ENCODE measurements around the gene UQCRFS1. TPM values are rescaled to one million over a fixed set of nuclear protein-coding genes. Genes with fewer than 3 reads are reported as not detected.
"Not testable (repeated sequence)": the region's sequence is repeated elsewhere in the genome, so short reads cannot be mapped to it uniquely, and the experiment has no call there.

UQCRFS1 gene
- total RNA-seq, 1 donor from 2014 or later = 25.6 TPM

DNA sequence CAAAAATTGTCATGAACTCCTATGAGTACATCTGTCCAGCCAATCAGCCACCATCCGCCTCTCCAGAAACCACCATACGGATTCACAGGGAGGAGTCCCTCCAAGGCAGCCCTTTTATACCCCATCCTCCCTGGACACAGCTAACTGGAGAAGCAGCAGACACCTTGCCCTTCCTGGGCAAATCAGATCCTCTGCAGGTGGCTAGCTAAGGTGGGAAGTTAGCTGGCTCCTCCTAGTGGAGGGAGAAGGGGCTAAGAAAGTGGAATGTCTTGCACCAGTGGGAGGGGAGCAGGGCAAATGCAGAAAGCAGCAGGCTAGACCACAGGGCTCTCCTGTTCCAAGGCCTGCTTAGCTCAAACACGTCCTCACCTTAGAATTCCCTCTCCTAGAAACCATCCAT, 46.2 kb upstream of the UQCRFS1 start:
- H3K27ac Mint-ChIP-seq (ENCODE audit: unreplicated experiment) = no peak overlapping the region
- H3K4me1 Mint-ChIP-seq (ENCODE audit: unreplicated experiment) = no peaks in the 10 kb centered on the region
- no peak for DNase-seq (ENCODE audit: extremely low spot score, unreplicated experiment)
- H3K9me3 Mint-ChIP-seq (ENCODE audit: unreplicated experiment) = no peaks in the 10 kb centered on the region
- H3K36me3 Mint-ChIP-seq (ENCODE audit: unreplicated experiment) = no peaks in the 10 kb centered on the region
- TF ChIP-seq CTCF (IDR thresholded peaks at IDR 0.05) = peak; percentile 19
- H3K4me3 Mint-ChIP-seq (ENCODE audit: unreplicated experiment) = no peak overlapping the region
- no peaks in the 10 kb centered on the region for H3K27me3 Mint-ChIP-seq (ENCODE audit: unreplicated experiment)

DNA sequence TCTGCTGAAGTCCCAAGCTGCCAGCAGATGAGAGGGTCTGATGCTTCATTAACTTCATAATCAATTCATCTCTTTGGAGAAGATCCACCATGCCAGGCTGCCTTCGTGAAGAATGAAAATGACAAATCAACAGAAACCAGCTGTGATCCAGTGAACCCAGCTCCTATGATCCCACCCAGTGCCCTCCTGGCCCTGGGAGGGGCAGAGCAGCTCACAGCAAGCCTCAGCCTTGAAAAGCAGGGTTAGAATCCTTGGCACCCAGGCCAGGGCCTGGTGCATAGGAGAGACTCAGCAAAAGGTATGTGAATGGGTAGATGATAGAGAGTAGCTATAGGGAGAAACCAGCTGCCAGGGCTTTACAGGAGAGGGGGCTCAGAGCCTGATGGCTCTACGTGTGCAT, 43.6 kb upstream of the UQCRFS1 start:
- Mint-ChIP-seq H3K4me1 (ENCODE audit: unreplicated experiment) (no peaks in the 10 kb centered on the region), H3K27ac (ENCODE audit: unreplicated experiment) (no peak overlapping the region)
- TF ChIP-seq CTCF (IDR thresholded peaks at IDR 0.05) = no peak

DNA sequence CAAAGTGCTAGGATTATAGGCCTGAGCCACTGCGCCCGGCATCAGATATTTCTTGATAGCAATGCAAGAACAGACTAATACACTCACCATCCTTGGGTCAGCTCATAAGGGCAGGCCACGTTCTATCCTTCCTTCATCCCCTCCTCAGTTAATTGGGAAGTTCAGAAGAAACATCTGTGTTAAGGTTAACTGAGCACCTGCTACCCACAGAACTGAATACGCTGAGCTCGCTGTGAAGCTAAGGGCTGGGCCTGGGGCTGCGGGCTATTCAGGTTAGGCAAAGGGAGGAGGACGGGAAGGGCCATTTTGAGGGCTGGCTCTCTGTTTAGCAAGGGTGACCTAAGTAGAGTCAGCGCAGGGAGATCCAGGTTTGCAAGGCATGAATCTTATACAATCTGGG, 43.0 kb upstream of the UQCRFS1 start:
- Mint-ChIP-seq H3K27me3 (ENCODE audit: unreplicated experiment) (peaks cover 4% of the 10 kb centered on the region), H3K9me3 (ENCODE audit: unreplicated experiment) (no peaks in the 10 kb centered on the region), H3K27ac (ENCODE audit: unreplicated experiment) (no peak overlapping the region), H3K4me3 (ENCODE audit: unreplicated experiment) (no peak overlapping the region), H3K36me3 (ENCODE audit: unreplicated experiment) (no peaks in the 10 kb centered on the region), H3K4me1 (ENCODE audit: unreplicated experiment) (no peaks in the 10 kb centered on the region)
- TF ChIP-seq CTCF (IDR thresholded peaks at IDR 0.05) = no peak
- DNase-seq (ENCODE audit: extremely low spot score, unreplicated experiment) = peak; percentile 67

More for the DNA sequence above, 43.6 kb upstream of the UQCRFS1 start:
- peak; percentile 66 for DNase-seq (ENCODE audit: extremely low spot score, unreplicated experiment)
- Mint-ChIP-seq H3K4me3 (ENCODE audit: unreplicated experiment) (no peak overlapping the region), H3K9me3 (ENCODE audit: unreplicated experiment) (no peaks in the 10 kb centered on the region), H3K27me3 (ENCODE audit: unreplicated experiment) (peaks cover 4% of the 10 kb centered on the region), H3K36me3 (ENCODE audit: unreplicated experiment) (no peaks in the 10 kb centered on the region)

DNA sequence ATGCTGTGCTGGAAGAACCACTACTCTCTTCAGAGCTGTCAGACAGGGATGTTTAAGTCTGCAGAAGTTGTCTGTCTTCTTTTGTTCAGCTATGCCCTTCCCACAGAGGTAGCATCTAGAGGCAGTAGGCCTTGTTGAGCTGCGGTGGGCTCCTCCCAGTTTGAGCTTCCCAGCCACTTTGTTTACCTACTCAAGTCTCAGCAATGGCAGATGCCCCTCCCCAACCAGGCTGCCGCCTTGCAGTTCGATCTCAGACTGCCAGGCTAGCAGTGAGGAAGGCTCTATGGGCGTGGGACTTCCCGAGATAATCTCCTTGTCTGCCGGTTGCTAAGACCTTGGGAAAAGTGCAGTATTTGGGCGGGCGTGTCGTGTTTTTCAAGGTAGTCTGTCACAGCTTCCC, 42.1 kb upstream of the UQCRFS1 start:
- TF ChIP-seq CTCF (IDR thresholded peaks at IDR 0.05) = no peak
- Mint-ChIP-seq H3K4me3 (ENCODE audit: unreplicated experiment) (no peak overlapping the region), H3K27ac (ENCODE audit: unreplicated experiment) (no peak overlapping the region), H3K4me1 (ENCODE audit: unreplicated experiment) (no peaks in the 10 kb centered on the region), H3K36me3 (ENCODE audit: unreplicated experiment) (no peaks in the 10 kb centered on the region), H3K9me3 (ENCODE audit: unreplicated experiment) (no peaks in the 10 kb centered on the region), H3K27me3 (ENCODE audit: unreplicated experiment) (peaks cover 4% of the 10 kb centered on the region)
- peak; percentile 54 for DNase-seq (ENCODE audit: extremely low spot score, unreplicated experiment)

DNA sequence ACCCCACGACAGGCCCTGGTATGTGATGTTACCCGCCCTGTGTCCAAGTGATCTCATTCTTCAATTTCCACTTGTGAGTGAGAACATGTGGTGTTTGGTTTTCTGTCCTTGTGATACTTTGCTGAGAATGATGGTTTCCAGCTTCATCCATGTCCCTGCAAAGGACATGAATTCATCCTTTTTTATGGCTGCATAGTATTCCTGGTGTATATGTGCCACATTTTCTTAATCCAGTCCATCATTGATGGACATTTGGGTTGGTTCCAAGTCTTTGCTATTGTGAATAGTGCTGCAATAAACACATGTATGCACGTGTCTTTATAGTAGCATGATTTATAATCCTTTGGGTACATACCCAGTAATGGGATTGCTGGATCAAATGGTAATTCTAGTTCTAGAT, 36.8 kb upstream of the UQCRFS1 start:
- not testable (repeated sequence) for H3K27me3 Mint-ChIP-seq (ENCODE audit: unreplicated experiment); H3K4me3 Mint-ChIP-seq (ENCODE audit: unreplicated experiment); H3K4me1 Mint-ChIP-seq (ENCODE audit: unreplicated experiment)

GRCh38 chr19:29248332-29248844, 35.4 kb upstream of the UQCRFS1 start:
- Mint-ChIP-seq H3K27ac (ENCODE audit: unreplicated experiment) (no peak overlapping the region), H3K27me3 (ENCODE audit: unreplicated experiment) (peaks cover 4% of the 10 kb centered on the region), H3K4me3 (ENCODE audit: unreplicated experiment) (no peak overlapping the region), H3K36me3 (ENCODE audit: unreplicated experiment) (no peaks in the 10 kb centered on the region), H3K9me3 (ENCODE audit: unreplicated experiment) (no peaks in the 10 kb centered on the region), H3K4me1 (ENCODE audit: unreplicated experiment) (no peaks in the 10 kb centered on the region)
- TF ChIP-seq CTCF (IDR thresholded peaks at IDR 0.05) = no peak
- DNase-seq (ENCODE audit: extremely low spot score, unreplicated experiment) = no peak

More for the DNA sequence above, 36.8 kb upstream of the UQCRFS1 start:
- H3K27ac Mint-ChIP-seq (ENCODE audit: unreplicated experiment); DNase-seq (ENCODE audit: extremely low spot score, unreplicated experiment); H3K9me3 Mint-ChIP-seq (ENCODE audit: unreplicated experiment); H3K36me3 Mint-ChIP-seq (ENCODE audit: unreplicated experiment): not testable (repeated sequence)
